ENCODE results near the gene SPATA31D1.
"Not testable (repeated sequence)": the region's sequence is repeated elsewhere in the genome, so short reads cannot be mapped to it uniquely, and the experiment has no call there.

DNA sequence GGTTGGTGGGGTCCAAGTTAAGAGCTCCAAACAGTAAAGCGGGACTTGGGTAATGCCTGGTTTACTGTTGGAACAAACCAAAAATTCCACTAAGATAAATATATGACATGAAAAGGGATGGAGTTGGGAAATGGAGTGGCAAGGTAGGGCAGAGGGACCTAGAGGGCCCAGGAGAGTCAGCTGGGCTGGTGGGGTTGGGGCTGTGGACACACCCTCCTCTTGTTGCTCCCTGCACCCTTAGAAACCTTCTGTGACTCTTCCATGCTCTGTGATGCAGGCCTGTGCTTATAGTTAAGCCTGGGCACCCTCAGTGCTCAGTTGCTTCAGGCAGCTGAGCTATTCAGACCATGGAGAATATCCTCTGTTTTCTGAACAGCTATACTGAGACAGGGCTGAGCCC is at the start of gene SPATA31D1:
- TF ChIP-seq, protein P1, sequence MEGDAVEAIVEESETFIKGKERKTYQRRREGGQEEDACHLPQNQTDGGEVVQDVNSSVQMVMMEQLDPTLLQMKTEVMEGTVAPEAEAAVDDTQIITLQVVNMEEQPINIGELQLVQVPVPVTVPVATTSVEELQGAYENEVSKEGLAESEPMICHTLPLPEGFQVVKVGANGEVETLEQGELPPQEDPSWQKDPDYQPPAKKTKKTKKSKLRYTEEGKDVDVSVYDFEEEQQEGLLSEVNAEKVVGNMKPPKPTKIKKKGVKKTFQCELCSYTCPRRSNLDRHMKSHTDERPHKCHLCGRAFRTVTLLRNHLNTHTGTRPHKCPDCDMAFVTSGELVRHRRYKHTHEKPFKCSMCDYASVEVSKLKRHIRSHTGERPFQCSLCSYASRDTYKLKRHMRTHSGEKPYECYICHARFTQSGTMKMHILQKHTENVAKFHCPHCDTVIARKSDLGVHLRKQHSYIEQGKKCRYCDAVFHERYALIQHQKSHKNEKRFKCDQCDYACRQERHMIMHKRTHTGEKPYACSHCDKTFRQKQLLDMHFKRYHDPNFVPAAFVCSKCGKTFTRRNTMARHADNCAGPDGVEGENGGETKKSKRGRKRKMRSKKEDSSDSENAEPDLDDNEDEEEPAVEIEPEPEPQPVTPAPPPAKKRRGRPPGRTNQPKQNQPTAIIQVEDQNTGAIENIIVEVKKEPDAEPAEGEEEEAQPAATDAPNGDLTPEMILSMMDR (conservative IDR thresholded peaks at IDR 0.05; ENCODE audit: low read depth, low read length): not testable (repeated sequence)
- TF ChIP-seq EZH2 (IDR thresholded peaks at IDR 0.05; ENCODE audit: borderline replicate concordance, low read depth, low read length, poor library complexity, severe bottlenecking): not testable (repeated sequence)

Measured in A673 (cell line).